WTC11 (cell line): ENCODE results near the gene NCLN. TPM values are rescaled to one million over a fixed set of nuclear protein-coding genes. Genes with fewer than 3 reads are reported as not detected.

ENCODE experiments used
- ATAC-seq: fragments of 200-7000 bp; cut with Tn5 transposase; 2 replicates; pipeline ENCODE4 v1.10.0; 2021; ENCODE audit warnings: mild to moderate bottlenecking, moderate library complexity
- CTCF ChIA-PET: fragments of 300-600 bp; sonication (Branson Sonifier 250); formaldehyde crosslinking; loops from one replicate; lab custom pipeline; 2021; ENCODE audit warnings: antibody characterized with exemption; lab: Charles Lee
- POLR2A ChIA-PET: fragments of 350-600 bp; sonication (Branson Sonifier 250); formaldehyde crosslinking; loops from one replicate; lab custom pipeline; 2021; ENCODE audit warnings: antibody characterized with exemption; lab: Charles Lee
- DNase-seq: peaks from one replicate; pipeline ENCODE4 v3.0.0; 2021; ENCODE audit warnings: low spot score
- H3K27ac Mint-ChIP-seq: 2 replicates; pipeline ENCODE4 v1.8.0; 2021; ENCODE audit warnings: mixed read lengths
- H3K27me3 Mint-ChIP-seq: 2 replicates; pipeline ENCODE4 v1.8.0; 2021; ENCODE audit warnings: low read depth, mild to moderate bottlenecking, moderate library complexity, mixed read lengths
- H3K36me3 Mint-ChIP-seq: 2 replicates; pipeline ENCODE4 v1.8.0; 2021; ENCODE audit warnings: mixed read lengths
- H3K4me1 Mint-ChIP-seq: 2 replicates; pipeline ENCODE4 v1.8.0; 2022; ENCODE audit warnings: mixed read lengths
- H3K4me3 Mint-ChIP-seq: 2 replicates; pipeline ENCODE4 v1.8.0; 2021; ENCODE audit warnings: mild to moderate bottlenecking, moderate library complexity, mixed read lengths
- H3K9me3 Mint-ChIP-seq: 2 replicates; pipeline ENCODE4 v1.8.0; 2021; ENCODE audit warnings: mixed read lengths
- AR ChIP-seq: fragments of 250-450 bp; sonication (Bioruptor Pico); IDR thresholded peaks from 2 replicates; pipeline ENCODE4 v1.9.0; 2021; ENCODE audit warnings: mild to moderate bottlenecking
- ATF2 ChIP-seq: sonication (generic); formaldehyde crosslinking; IDR thresholded peaks from 2 replicates; pipeline ENCODE4 v1.8.1; 2022; ENCODE audit warnings: low read depth, missing genetic modification reagents, borderline replicate concordance
- ATF6 ChIP-seq: sonication (generic); formaldehyde crosslinking; IDR thresholded peaks from 2 replicates; pipeline ENCODE4 v1.8.1; 2023; ENCODE audit warnings: mild to moderate bottlenecking, missing genetic modification reagents
- CDX4 ChIP-seq: fragments of 250-450 bp; sonication (Bioruptor Pico); IDR thresholded peaks from 2 replicates; pipeline ENCODE4 v1.9.0; 2021; ENCODE audit warnings: moderate library complexity, mild to moderate bottlenecking, inconsistent platforms, borderline replicate concordance
- CREB1 ChIP-seq: sonication (generic); formaldehyde crosslinking; IDR thresholded peaks from 2 replicates; pipeline ENCODE4 v1.8.0; 2023; ENCODE audit warnings: mild to moderate bottlenecking, missing genetic modification reagents
- CTCF ChIP-seq: fragments of 200-600 bp; IDR thresholded peaks from 2 replicates; pipeline ENCODE4 v1.8.0; 2022; ENCODE audit warnings: antibody characterized with exemption
- ESRRA ChIP-seq: sonication (generic); formaldehyde crosslinking; IDR thresholded peaks from 2 replicates; pipeline ENCODE4 v1.8.1; 2022; ENCODE audit warnings: mild to moderate bottlenecking, missing genetic modification reagents, borderline replicate concordance
- FOXK1 ChIP-seq: sonication (generic); formaldehyde crosslinking; IDR thresholded peaks from 2 replicates; pipeline ENCODE4 v1.8.0; 2022; ENCODE audit warnings: mild to moderate bottlenecking, moderate library complexity, missing genetic modification reagents
- JUN ChIP-seq: sonication (generic); formaldehyde crosslinking; IDR thresholded peaks from 2 replicates; pipeline ENCODE4 v1.8.0; 2023; ENCODE audit warnings: mild to moderate bottlenecking, missing genetic modification reagents
- MXD4 ChIP-seq: fragments of 250-450 bp; sonication (Bioruptor Pico); IDR thresholded peaks from 2 replicates; pipeline ENCODE4 v1.8.0; 2021; ENCODE audit warnings: mild to moderate bottlenecking, moderate library complexity, borderline replicate concordance
- OVOL2 ChIP-seq: fragments of 250-450 bp; sonication (Bioruptor Pico); IDR thresholded peaks from 2 replicates; pipeline ENCODE4 v1.9.0; 2021; ENCODE audit warnings: mild to moderate bottlenecking, borderline replicate concordance
- PRDM15 ChIP-seq: sonication (generic); formaldehyde crosslinking; IDR thresholded peaks from 2 replicates; pipeline ENCODE4 v1.8.0; 2022; ENCODE audit warnings: missing genetic modification reagents
- RELA ChIP-seq: sonication (generic); formaldehyde crosslinking; IDR thresholded peaks from 2 replicates; pipeline ENCODE4 v1.8.1; 2022; ENCODE audit warnings: missing genetic modification reagents, mild to moderate bottlenecking, borderline replicate concordance
- TEAD4 ChIP-seq: sonication (generic); formaldehyde crosslinking; IDR thresholded peaks from 2 replicates; pipeline ENCODE4 v1.8.0; 2022; ENCODE audit warnings: mild to moderate bottlenecking, missing genetic modification reagents
- ZBTB21 ChIP-seq: sonication (generic); formaldehyde crosslinking; IDR thresholded peaks from 2 replicates; pipeline ENCODE4 v1.8.1; 2023; ENCODE audit warnings: mild to moderate bottlenecking, missing genetic modification reagents, borderline replicate concordance
- ZNF138 ChIP-seq: sonication (generic); formaldehyde crosslinking; conservative IDR thresholded peaks from 2 replicates; pipeline ENCODE4 v1.8.1; 2022; ENCODE audit warnings: mild to moderate bottlenecking, moderate library complexity, missing genetic modification reagents
- ZNF232 ChIP-seq: sonication (generic); formaldehyde crosslinking; IDR thresholded peaks from 2 replicates; pipeline ENCODE4 v1.8.0; 2022; ENCODE audit warnings: mild to moderate bottlenecking, missing genetic modification reagents
- ZNF263 ChIP-seq: sonication (generic); formaldehyde crosslinking; IDR thresholded peaks from 2 replicates; pipeline ENCODE4 v1.8.1; 2022; ENCODE audit warnings: low read depth, mild to moderate bottlenecking, moderate library complexity, missing genetic modification reagents
- ZNF281 ChIP-seq: sonication (generic); formaldehyde crosslinking; IDR thresholded peaks from 2 replicates; pipeline ENCODE4 v1.8.0; 2023; ENCODE audit warnings: mild to moderate bottlenecking, missing genetic modification reagents
- ZSCAN18 ChIP-seq: fragments of 250-450 bp; sonication (Bioruptor Pico); IDR thresholded peaks from 2 replicates; pipeline ENCODE4 v2.1.2; 2022; ENCODE audit warnings: mild to moderate bottlenecking, moderate library complexity
- total RNA-seq: library from RNA; stranded (reverse); gene quantifications from 3 replicates; pipeline ENCODE4 v1.2.3, GENCODE V29; 2021

Gene NCLN
- total RNA-seq, 1 experiment from 2014 or later, result 113 TPM

- no peak for TF ChIP-seq ZNF281 (CRISPR knock-in tag)
- no peak for TF ChIP-seq ATF6
- no peak for TF ChIP-seq CDX4
- TF ChIP-seq OVOL2, result no peak
These were observed 25.5 kb upstream of the NCLN start (continued) for GRCh38 chr19:3160219-3160618.

- ChIA-PET POLR2A (no interaction called here), CTCF (interaction anchor here (0.9 to 3.6 kb wide), 10 partner anchors 15 to 238 kb away, joined by 3 to 40 read pairs (median 4); no protein-coding TSS in a partner anchor)
- ATAC-seq (no peak), DNase-seq (no peak)
- no peaks in the 10 kb centered on the region for H3K36me3 Mint-ChIP-seq
- peaks cover 11% of the 10 kb centered on the region for H3K9me3 Mint-ChIP-seq
- H3K4me1 Mint-ChIP-seq, result peaks cover 7% of the 10 kb centered on the region
- no peak overlapping the region for H3K4me3 Mint-ChIP-seq
- no peak overlapping the region for H3K27ac Mint-ChIP-seq
- H3K27me3 Mint-ChIP-seq, result peaks cover 21% of the 10 kb centered on the region
- TF ChIP-seq PRDM15 (CRISPR knock-in tag), result no peak
- TF ChIP-seq ZBTB21 (CRISPR knock-in tag), result no peak
- TF ChIP-seq CTCF, result no peak
- TF ChIP-seq RELA (CRISPR knock-in tag), result no peak
- no peak for TF ChIP-seq TEAD4
- TF ChIP-seq FOXK1 (CRISPR knock-in tag), result no peak
- TF ChIP-seq ZSCAN18 (CRISPR knock-in tag), result no peak
- TF ChIP-seq ZNF138 (CRISPR knock-in tag), result no peak
- TF ChIP-seq JUN (CRISPR knock-in tag), result no peak
- TF ChIP-seq MXD4 (CRISPR knock-in tag), result no peak
- no peak for TF ChIP-seq ZNF263 (CRISPR knock-in tag)
- no peak for TF ChIP-seq ZNF232 (CRISPR knock-in tag)
- no peak for TF ChIP-seq ATF2 (CRISPR knock-in tag)
- no peak for TF ChIP-seq ESRRA (CRISPR knock-in tag)
- TF ChIP-seq CREB1, result no peak
- no peak for TF ChIP-seq AR (CRISPR knock-in tag)
These were observed 24.3 kb upstream of the NCLN start for GRCh38 chr19:3161453-3161852.
